ENCODE results near the gene CPEB3. TPM values are rescaled to one million over a fixed set of nuclear protein-coding genes. Genes with fewer than 3 reads are reported as not detected.

CPEB3 gene
- total RNA-seq, 1 experiment from 2014 or later, result 1.0 TPM

GRCh38 chr10:92323079-92323478 lies 32.2 kb upstream of the CPEB3 start:
- H3K9me3 ChIP-seq (ENCODE audit: control insufficient read depth, low read depth, low read length), result no peaks in the 10 kb centered on the region
- Mint-ChIP-seq H3K4me1 (peaks cover 4 to 8% of the 10 kb centered on the region in 2 experiments; a peak in 3 of 4 replicates), H3K9me3 (no peaks in the 10 kb centered on the region), H3K27ac (peak overlapping the region in 1 of 3 experiments; percentile 60; a peak in 1 of 7 replicates), H3K4me3 (no peak overlapping the region), H3K36me3 (ENCODE audit: insufficient read depth in 1 of 3, low read depth in 3 of 3) (peaks cover 5 to 30% (median 12%) of the 10 kb centered on the region in 3 experiments; a peak in 6 of 7 replicates), H3K27me3 (ENCODE audit: low read depth) (no peaks in the 10 kb centered on the region)
- no peak overlapping the region for H2AFZ ChIP-seq (ENCODE audit: low read length)
- no peak overlapping the region for H4K91ac ChIP-seq (ENCODE audit: insufficient read length, low read depth, low read length)
- no peak overlapping the region for H2BK5ac ChIP-seq (ENCODE audit: insufficient read length, low read length)
- no peaks in the 10 kb centered on the region for H4K20me1 ChIP-seq (ENCODE audit: control insufficient read depth, insufficient read depth, insufficient read length)
- no peaks in the 10 kb centered on the region; the same call in 1 of the 2 replicates for H3K4me1 ChIP-seq (ENCODE audit: insufficient read depth, low read length)
- WGBS (ENCODE audit: extremely low coverage, insufficient read length, low lambda C conversion rate), result no CpG with 5 or more reads among the region's 2 CpGs
- no peak overlapping the region for H4K5ac ChIP-seq (ENCODE audit: insufficient read length, low read depth, low read length)
- no peak overlapping the region for H2BK12ac ChIP-seq (ENCODE audit: insufficient read length, low read depth, low read length)
- H2AK5ac ChIP-seq (ENCODE audit: insufficient read length, low read length), result no peak overlapping the region
- H3K56ac ChIP-seq (ENCODE audit: insufficient read length, low read depth, low read length), result no peak overlapping the region
- H4K8ac ChIP-seq (replicated peaks; ENCODE audit: insufficient read length, low read depth, low read length), result no peak overlapping the region
- H2BK120ac ChIP-seq (ENCODE audit: low read depth, low read length, poor library complexity, severe bottlenecking), result no peak overlapping the region
- H3K27me3 ChIP-seq (ENCODE audit: insufficient read depth, low read length), result no peaks in the 10 kb centered on the region
- no peak overlapping the region for H2BK20ac ChIP-seq (ENCODE audit: low read depth, low read length, poor library complexity, severe bottlenecking)
- H3K14ac ChIP-seq (ENCODE audit: insufficient read depth, low read length), result no peak overlapping the region
- H3K23me2 ChIP-seq (ENCODE audit: insufficient read length, low read depth, low read length, poor library complexity, severe bottlenecking), result no peaks in the 10 kb centered on the region
- no peak overlapping the region for H2BK15ac ChIP-seq (ENCODE audit: low read depth, low read length)
- H3K4ac ChIP-seq (ENCODE audit: low read depth, low read length), result no peak overlapping the region
- no peak overlapping the region for H3K9ac ChIP-seq (ENCODE audit: extremely low read depth, insufficient read length, low read length)
- H3K18ac ChIP-seq (ENCODE audit: insufficient read length, low read depth, low read length), result no peak overlapping the region
- DNase-seq, result no peak
- no peak overlapping the region for H3K23ac ChIP-seq (ENCODE audit: insufficient read length, low read depth, low read length)
- peaks cover 5% of the 10 kb centered on the region; the same call in 1 of the 2 replicates for H3K79me2 ChIP-seq (ENCODE audit: insufficient read depth, low read length)
- no peak overlapping the region for H3K27ac ChIP-seq (ENCODE audit: insufficient read length, low read depth, low read length)
- H3K79me1 ChIP-seq (ENCODE audit: insufficient read depth, low read depth, low read length, poor library complexity, severe bottlenecking), result peaks cover 7% of the 10 kb centered on the region
- H3T11ph ChIP-seq (ENCODE audit: low read length), result no peak overlapping the region
- no peak for TF ChIP-seq CTCF (conservative IDR thresholded peaks at IDR 0.05)
- H3K4me2 ChIP-seq (ENCODE audit: insufficient read depth, insufficient read length, low read length), result no peak overlapping the region
